HEK293 (cell line): Measurements from ENCODE around the gene ADAM33.

Experiments
- CTCF ChIA-PET: fragments of 350-600 bp; formaldehyde crosslinking; extraction: SDS; loops from one replicate; lab custom pipeline; 2021; ENCODE audit warnings: antibody characterized with exemption; lab: Yijun Ruan, JAX
- POLR2A ChIA-PET: fragments of 300-600 bp; formaldehyde crosslinking; extraction: SDS; loops from one replicate; lab custom pipeline; 2020; ENCODE audit warnings: antibody characterized with exemption, inconsistent platforms; lab: Yijun Ruan, JAX
- H3K27ac ChIP-seq: fragments of 200-500 bp; sonication (Bioruptor generic); 2 replicates; pipeline ENCODE4 v1.5.1; 2014; ENCODE audit warnings: low read depth, low read length, control low read depth, inconsistent platforms; ENCODE audit errors: extremely low read depth
- H3K36me3 ChIP-seq, 2 experiments: fragments of 200-500 bp in 1 of 2; sonication (Bioruptor generic) in 1 of 2; 1 replicate in 1 of 2; 2 replicates in 1 of 2; pipeline ENCODE4 v1.5.1; 2014 to 2017; ENCODE audit warnings: inconsistent platforms in 2 of 2, low read length in 2 of 2; ENCODE audit not compliant: control insufficient read depth in 2 of 2, insufficient read depth in 1 of 2
- H3K4me1 ChIP-seq: fragments of 200-500 bp; sonication (Bioruptor generic); 2 replicates; pipeline ENCODE4 v1.5.1; 2014; ENCODE audit warnings: mild to moderate bottlenecking, low read length, inconsistent platforms; ENCODE audit not compliant: control insufficient read depth, insufficient read depth
- H3K4me3 ChIP-seq: 2 replicates; pipeline ENCODE4 v1.5.1; 2011; ENCODE audit warnings: low read depth, mild to moderate bottlenecking, control low read depth, low read length, moderate library complexity
- H3K9me3 ChIP-seq: fragments of 200-500 bp; sonication (Bioruptor generic); 2 replicates; pipeline ENCODE4 v1.5.1; 2014; ENCODE audit warnings: low read depth, low read length, inconsistent platforms; ENCODE audit not compliant: control insufficient read depth, insufficient read depth
- FEZF1 ChIP-seq: fragments of 450-650 bp; formaldehyde crosslinking; IDR thresholded peaks from 2 replicates; pipeline ENCODE4 v1.5.1; 2016; ENCODE audit warnings: missing biosample characterization, missing genetic modification characterization
- GLIS1 ChIP-seq: fragments of 450-650 bp; formaldehyde crosslinking; IDR thresholded peaks from 2 replicates; pipeline ENCODE4 v1.5.1; 2016; ENCODE audit warnings: missing biosample characterization, missing genetic modification characterization
- HOXD13 ChIP-seq: sonication (generic); formaldehyde crosslinking; IDR thresholded peaks from 2 replicates; pipeline ENCODE4 v1.8.0; 2022; ENCODE audit warnings: missing genetic modification reagents, borderline replicate concordance
- KLF16 ChIP-seq: fragments of 450-650 bp; formaldehyde crosslinking; IDR thresholded peaks from 2 replicates; pipeline ENCODE4 v1.5.1; 2017; ENCODE audit warnings: missing biosample characterization, missing genetic modification characterization
- KLF17 ChIP-seq: fragments of 450-650 bp; formaldehyde crosslinking; IDR thresholded peaks from 2 replicates; pipeline ENCODE4 v1.5.1; 2016; ENCODE audit warnings: missing biosample characterization, missing genetic modification characterization
- PRDM6 ChIP-seq: fragments of 450-650 bp; formaldehyde crosslinking; IDR thresholded peaks from 2 replicates; pipeline ENCODE4 v1.5.1; 2017; ENCODE audit warnings: missing biosample characterization, missing genetic modification characterization
- REPIN1 ChIP-seq: fragments of 450-650 bp; formaldehyde crosslinking; IDR thresholded peaks from 2 replicates; pipeline ENCODE4 v1.5.1; 2017; ENCODE audit warnings: missing biosample characterization, missing genetic modification characterization, low read depth
- SALL2 ChIP-seq: fragments of 450-650 bp; formaldehyde crosslinking; IDR thresholded peaks from 2 replicates; pipeline ENCODE4 v1.5.0; 2017; ENCODE audit warnings: missing biosample characterization, mild to moderate bottlenecking, missing genetic modification characterization, borderline replicate concordance
- ZFP3 ChIP-seq: fragments of 450-650 bp; formaldehyde crosslinking; IDR thresholded peaks from 2 replicates; pipeline ENCODE4 v1.5.1; 2016; ENCODE audit warnings: low read depth, missing biosample characterization, missing genetic modification characterization
- ZNF140 ChIP-seq: fragments of 450-650 bp; formaldehyde crosslinking; IDR thresholded peaks from 2 replicates; pipeline ENCODE4 v1.5.1; 2016; ENCODE audit warnings: missing biosample characterization, missing genetic modification characterization
- ZNF16 ChIP-seq: fragments of 450-650 bp; formaldehyde crosslinking; IDR thresholded peaks from 2 replicates; pipeline ENCODE4 v1.5.1; 2016; ENCODE audit warnings: low read depth, missing biosample characterization, missing genetic modification characterization
- ZNF184 ChIP-seq: fragments of 450-650 bp; IDR thresholded peaks from 2 replicates; pipeline ENCODE4 v1.5.1; 2018; ENCODE audit warnings: missing biosample characterization, mild to moderate bottlenecking, missing genetic modification characterization
- ZNF221 ChIP-seq: fragments of 450-650 bp; formaldehyde crosslinking; IDR thresholded peaks from 2 replicates; pipeline ENCODE4 v1.5.1; 2017; ENCODE audit warnings: missing biosample characterization, missing genetic modification characterization, borderline replicate concordance
- ZNF48 ChIP-seq: fragments of 450-650 bp; formaldehyde crosslinking; IDR thresholded peaks from 2 replicates; pipeline ENCODE4 v1.5.1; 2016; ENCODE audit warnings: missing biosample characterization, missing genetic modification characterization
- ZNF501 ChIP-seq: fragments of 450-650 bp; formaldehyde crosslinking; IDR thresholded peaks from 2 replicates; pipeline ENCODE4 v1.5.1; 2016; ENCODE audit warnings: missing biosample characterization, missing genetic modification characterization
- ZNF513 ChIP-seq: fragments of 450-650 bp; IDR thresholded peaks from 2 replicates; pipeline ENCODE4 v1.5.1; 2018; ENCODE audit warnings: missing biosample characterization, missing genetic modification characterization
- ZNF610 ChIP-seq: fragments of 450-650 bp; formaldehyde crosslinking; IDR thresholded peaks from 2 replicates; pipeline ENCODE4 v1.5.1; 2016; ENCODE audit warnings: missing biosample characterization, missing genetic modification characterization, borderline replicate concordance
- ZNF623 ChIP-seq: fragments of 450-650 bp; formaldehyde crosslinking; IDR thresholded peaks from 2 replicates; pipeline ENCODE4 v1.5.1; 2016; ENCODE audit warnings: missing biosample characterization, missing genetic modification characterization
- ZNF792 ChIP-seq: fragments of 450-650 bp; formaldehyde crosslinking; IDR thresholded peaks from 2 replicates; pipeline ENCODE4 v1.5.1; 2016; ENCODE audit warnings: missing biosample characterization, missing genetic modification characterization
- ZNF830 ChIP-seq: fragments of 450-650 bp; IDR thresholded peaks from 2 replicates; pipeline ENCODE4 v1.5.0; 2018; ENCODE audit warnings: missing biosample characterization, missing genetic modification characterization, low read depth, mild to moderate bottlenecking, moderate library complexity
- ZSCAN23 ChIP-seq: fragments of 450-650 bp; formaldehyde crosslinking; IDR thresholded peaks from 2 replicates; pipeline ENCODE4 v1.5.1; 2016; ENCODE audit warnings: missing biosample characterization, missing genetic modification characterization

Gene ADAM33

GRCh38 chr20:3673221-3674070 lies 8.4 kb downstream of the ADAM33 start:
- Histone ChIP-seq H3K27ac (no peak overlapping the region), H3K9me3 (no peaks in the 10 kb centered on the region), H3K36me3 (no peaks in the 10 kb centered on the region), H3K4me1 (0 out of 2 replicates have a peak, but pooled peaks cover 2% of the 10 kb centered on the region), H3K4me3 (no peak overlapping the region)
- CTCF ChIA-PET, result interaction anchor here (0.6 to 4.1 kb wide), 9 partner anchors 37 to 425 kb away, joined by 3 to 30 read pairs (median 3); no protein-coding TSS in a partner anchor
- POLR2A ChIA-PET, result no interaction called here
- TF ChIP-seq ZNF792 (tag by site-specific recombination), result no peak
- no peak for TF ChIP-seq PRDM6 (tag by site-specific recombination)
- TF ChIP-seq ZSCAN23, result no peak
- no peak for TF ChIP-seq ZNF16 (tag by site-specific recombination)
- no peak for TF ChIP-seq SALL2
- TF ChIP-seq HOXD13 (CRISPR knock-in tag), result no peak
- TF ChIP-seq ZNF184 (tag by site-specific recombination), result no peak
- TF ChIP-seq GLIS1 (tag by site-specific recombination), result no peak
- TF ChIP-seq KLF16 (tag by site-specific recombination), result no peak
- TF ChIP-seq ZFP3 (tag by site-specific recombination), result no peak
- no peak for TF ChIP-seq ZNF513

GRCh38 chr20:3672547-3673171 lies 9.2 kb downstream of the ADAM33 start:
- POLR2A ChIA-PET, result no interaction called here

More at GRCh38 chr20:3672547-3673171, 9.2 kb downstream of the ADAM33 start:
- Histone ChIP-seq H3K4me3 (no peak overlapping the region), H3K27ac (no peak overlapping the region)
- TF ChIP-seq ZNF221 (tag by site-specific recombination), result no peak
- TF ChIP-seq ZNF501 (tag by site-specific recombination), result no peak
- no peak for TF ChIP-seq ZSCAN23
- no peak for TF ChIP-seq ZNF140 (tag by site-specific recombination)
- TF ChIP-seq ZNF48 (tag by site-specific recombination), result no peak
- no peak for TF ChIP-seq KLF17 (tag by site-specific recombination)
- TF ChIP-seq ZNF623 (tag by site-specific recombination), result no peak
- no peak for TF ChIP-seq ZNF16 (tag by site-specific recombination)
- no peak for TF ChIP-seq FEZF1 (tag by site-specific recombination)
- no peak for TF ChIP-seq ZNF830 (tag by site-specific recombination)
- TF ChIP-seq ZNF610 (tag by site-specific recombination), result no peak
- no peak for TF ChIP-seq REPIN1 (tag by site-specific recombination)
- TF ChIP-seq, all 188 proteins: peak for 0
- CTCF ChIA-PET, result interaction anchor here (0.6 to 4.1 kb wide), 7 partner anchors 14 to 109 kb away, joined by 3 to 30 read pairs (median 4); no protein-coding TSS in a partner anchor
- Histone ChIP-seq H3K36me3 (no peaks in the 10 kb centered on the region), H3K4me1 (0 out of 2 replicates have a peak, but pooled peaks cover 2% of the 10 kb centered on the region), H3K9me3 (no peaks in the 10 kb centered on the region)
